GM19193 (cell line): Measurements from ENCODE around the gene ATG10.

ENCODE experiments used
- POLR2A ChIP-seq: IDR thresholded peaks from 4 replicates; pipeline ENCODE4 v1.6.1; 2011; ENCODE audit not compliant: insufficient read depth, insufficient read length; ENCODE audit errors: extremely low read depth

ATG10 gene

GRCh38 chr5:81971111-81971711 lies 612 bp upstream of the ATG10 start:
- no peak for TF ChIP-seq POLR2A

GRCh38 chr5:81972492-81972783 lies 615 bp downstream of the ATG10 start:
- no peak for TF ChIP-seq POLR2A

- TF ChIP-seq POLR2A, result no peak
These were observed 8.3 kb downstream of the ATG10 start for GRCh38 chr5:81980160-81980559.

GRCh38 chr5:81980598-81981260 lies 8.9 kb downstream of the ATG10 start:
- no peak for TF ChIP-seq POLR2A

- no peak for TF ChIP-seq POLR2A
These were observed 14.3 kb downstream of the ATG10 start for GRCh38 chr5:81986126-81986525.

- TF ChIP-seq POLR2A, result no peak
These were observed 17.4 kb downstream of the ATG10 start for GRCh38 chr5:81989204-81989603.

- TF ChIP-seq POLR2A, result no peak
These were observed 22.9 kb downstream of the ATG10 start for GRCh38 chr5:81994679-81995078.

- no peak for TF ChIP-seq POLR2A
These were observed 23.6 kb downstream of the ATG10 start for GRCh38 chr5:81995407-81995806.

- no peak for TF ChIP-seq POLR2A
These were observed 32.7 kb downstream of the ATG10 start for GRCh38 chr5:82004511-82004910.

- no peak for TF ChIP-seq POLR2A
These were observed 38.9 kb downstream of the ATG10 start for GRCh38 chr5:82010696-82011095.

GRCh38 chr5:82011761-82012160 lies 39.9 kb downstream of the ATG10 start:
- no peak for TF ChIP-seq POLR2A

- no peak for TF ChIP-seq POLR2A
These were observed 46.6 kb downstream of the ATG10 start for GRCh38 chr5:82018462-82018861.

- no peak for TF ChIP-seq POLR2A
These were observed 47.7 kb downstream of the ATG10 start for GRCh38 chr5:82019342-82020138.

GRCh38 chr5:82022499-82022898 lies 50.7 kb downstream of the ATG10 start:
- no peak for TF ChIP-seq POLR2A

- TF ChIP-seq POLR2A, result no peak
These were observed 51.8 kb downstream of the ATG10 start for GRCh38 chr5:82023644-82024043.
